Heart left ventricle (tissue), 16 donors: Measurements from ENCODE around the gene LRIT1. TPM values are rescaled to one million over a fixed set of nuclear protein-coding genes. Genes with fewer than 3 reads are reported as not detected.
"Not testable (repeated sequence)": the region's sequence is repeated elsewhere in the genome, so short reads cannot be mapped to it uniquely, and the experiment has no call there.

Experiments used
- ATAC-seq, 4 donors: fragments of 200-7000 bp; cut with Tn5 transposase; one replicate each; pipeline ENCODE4 v1.9.1; 2020 to 2022; ENCODE audit warnings: moderate library complexity in 4 of 4, mild to moderate bottlenecking in 3 of 4, moderate number of reproducible peaks in 1 of 4
- DNase-seq, 5 donors: peaks; one replicate each; pipeline ENCODE4 v3.0.0-alpha.2; 2020
- H3K27ac ChIP-seq, 12 donors: fragments of 200-600 bp; sonication (generic) in 4 of 12; one replicate each; pipeline versions ENCODE4 v1.5.0 to v1.8.0; 2016 to 2022; ENCODE audit warnings: mild to moderate bottlenecking in 2 of 12
- H3K27me3 ChIP-seq, 9 donors: fragments of 200-600 bp; sonication (generic) in 2 of 9; one replicate each; pipeline versions ENCODE4 v1.5.1 to v1.8.0; 2016 to 2022; ENCODE audit warnings: mild to moderate bottlenecking in 3 of 9
- H3K36me3 ChIP-seq, 9 donors: fragments of 200-600 bp; sonication (generic) in 2 of 9; one replicate each; pipeline versions ENCODE4 v1.5.0 to v1.8.0; 2018 to 2022; ENCODE audit warnings: mild to moderate bottlenecking in 2 of 9
- H3K4me1 ChIP-seq, 12 donors: fragments of 200-600 bp; sonication (generic) in 4 of 12; one replicate each; pipeline versions ENCODE4 v1.5.0 to v1.8.0; 2016 to 2022; ENCODE audit warnings: mild to moderate bottlenecking in 3 of 12
- H3K4me3 ChIP-seq, 12 donors: fragments of 200-600 bp; sonication (generic) in 4 of 12; one replicate each; pipeline versions ENCODE4 v1.5.0 to v1.8.0; 2017 to 2022; ENCODE audit warnings: mild to moderate bottlenecking in 9 of 12, moderate library complexity in 4 of 12
- H3K9me3 ChIP-seq, 12 donors: fragments of 200-600 bp; sonication (generic) in 4 of 12; one replicate each; pipeline versions ENCODE4 v1.5.0 to v1.8.0; 2016 to 2022; ENCODE audit warnings: mild to moderate bottlenecking in 1 of 12
- CTCF ChIP-seq, 12 donors: fragments of 200-600 bp; sonication (generic) in 4 of 12; IDR thresholded peaks; one replicate each; pipeline versions ENCODE4 v1.5.0 to v1.8.0; 2018 to 2022; ENCODE audit warnings: antibody characterized with exemption in 12 of 12, mild to moderate bottlenecking in 5 of 12
- POLR2A ChIP-seq, 2 donors: fragments of 450-650 bp; IDR thresholded peaks; one replicate each; pipeline ENCODE4 v1.6.1; 2017; ENCODE audit warnings: antibody characterized with exemption in 2 of 2, mild to moderate bottlenecking in 2 of 2, moderate library complexity in 2 of 2
- WGBS, 4 donors: extraction: QIAGEN DNeasy Blood & Tissue Kit in 2 of 4; methylation state at CpG; one replicate each; pipeline versions ENCODE4 v1.1.5 to v1.1.7; 2013 to 2018; 5-methylcytosine and 5-hydroxymethylcytosine counted together
- intact Hi-C, 10 donors: fragments of 100-400 bp; cut with DNase I; formaldehyde crosslinking; loops; one replicate each; pipeline versions ENCODE4 v1.11.1 to v1.14.2; 2022
- polyA plus RNA-seq, 2 donors: library from polyadenylated mRNA; stranded (reverse); fragments of 200-250 nt; gene quantifications; one replicate each; pipeline ENCODE4 v1.2.3, GENCODE V29; 2013
- total RNA-seq, 9 donors: library from RNA; depleted of rRNA in 2 of 9; stranded (reverse); fragments of >200 nt in 2 of 9; fragmentation: NEBNext Ultra II Directional in 3 of 9; extraction: Animal tissue kit (Norgen Biotek cat#: 25700) in 3 of 9; gene quantifications; one replicate each; pipeline versions ENCODE4 v1.1.0 to v1.2.4, GENCODE V29; 2016 to 2023
- donor health status: ischemic (EF 13 %, LVEDD 7.1; RV severe dilation, severe dysfunction).
- donor health status: healthy with polysubstance abuse.
- donor health status: DM: no; HTN: yes; CAD: no.
- donor health status: DM: no; HTN: no; CAD: no.
- donor health status: ischemic (EF 25% LVEDD 6.9; RV normal size, moderate dysfunction).
- donor health status: ischemic (EF 25% LVEDD 5.7; RV mildly dilated, moderate dysfunction).
- donor health status: healthy.
- donor health status: DM: yes; HTN: yes; CAD: no.
- donor health status: ischemic (EF 35%, LVEDD 5.7; RV mildly dilated, moderate dysfunction).
- donor health status: nonischemic (EF 11% LVEDD 7.7; RV severe dilation, severe dysfunction).
- donor health status: DM: yes; HTN: yes; CAD: no.
- donor health status: PGD.
- donor health status: ischemic (EF 29% LVEDD 5.4; RV normal size, mild dysfunction).
- donor health status: nonischemic (EF 23%, LVEDD 6.1; RV moderate dilation, normal function).

The LRIT1 gene
- total and polyA plus RNA-seq, 11 donors = not detected

GRCh38 chr10:84288151-84288550, 46.8 kb upstream of the LRIT1 start:
- H3K4me1 ChIP-seq = no peaks in the 10 kb centered on the region
- no peak for DNase-seq
- H3K4me3 ChIP-seq = no peak overlapping the region
- no peaks in the 10 kb centered on the region for H3K27me3 ChIP-seq
- H3K27ac ChIP-seq = no peak overlapping the region
- H3K36me3 ChIP-seq = no peaks in the 10 kb centered on the region
- 80 to 96% (median 85%) methylated on average over 1 of the region's 1 CpG for WGBS, 4 donors
- intact Hi-C loops = no loop called here
- TF ChIP-seq CTCF (IDR thresholded peaks at IDR 0.05) (no peak), POLR2A (IDR thresholded peaks at IDR 0.05) (no peak)
- no peak for ATAC-seq
- H3K9me3 ChIP-seq = no peaks in the 10 kb centered on the region

- Histone ChIP-seq H3K27me3 (no peaks in the 10 kb centered on the region), H3K36me3 (no peaks in the 10 kb centered on the region), H3K4me3 (no peak overlapping the region), H3K9me3 (no peaks in the 10 kb centered on the region), H3K27ac (no peak overlapping the region), H3K4me1 (no peaks in the 10 kb centered on the region)
- intact Hi-C loops = no loop called here
- no peak for ATAC-seq
- TF ChIP-seq CTCF (IDR thresholded peaks at IDR 0.05) = no peak
- TF ChIP-seq POLR2A (IDR thresholded peaks at IDR 0.05) = no peak
- no peak for DNase-seq
Observed at GRCh38 chr10:84286695-84287094, 45.3 kb upstream of the LRIT1 start.

- ATAC-seq, intact Hi-C loops, DNase-seq, H3K27ac ChIP-seq, H3K4me3 ChIP-seq, H3K4me1 ChIP-seq, H3K36me3 ChIP-seq, H3K9me3 ChIP-seq: not testable (repeated sequence)
- 71 to 84% (median 73%) methylated on average over 26 to 31 of the region's 31 CpGs for WGBS, 4 donors
- peaks cover 0 to 33% (median under 1%) of the 10 kb centered on the region in 9 donors for H3K27me3 ChIP-seq
Observed at GRCh38 chr10:84279876-84280475, 38.6 kb upstream of the LRIT1 start.

GRCh38 chr10:84270708-84271107, 29.4 kb upstream of the LRIT1 start:
- DNase-seq (no peak), ATAC-seq (no peak)
- Histone ChIP-seq H3K36me3 (no peaks in the 10 kb centered on the region), H3K4me3 (no peak overlapping the region), H3K27me3 (peaks cover 0 to 27% (median 0%) of the 10 kb centered on the region in 9 donors), H3K9me3 (no peaks in the 10 kb centered on the region), H3K27ac (no peak overlapping the region), H3K4me1 (no peaks in the 10 kb centered on the region)
- 49 to 63% (median 56%) methylated on average over 1 of the region's 1 CpG for WGBS, 4 donors
- intact Hi-C loops = no loop called here
- TF ChIP-seq POLR2A (IDR thresholded peaks at IDR 0.05) (no peak), CTCF (IDR thresholded peaks at IDR 0.05) (no peak)

- Histone ChIP-seq H3K27ac (no peak overlapping the region), H3K36me3 (no peaks in the 10 kb centered on the region), H3K27me3 (peaks cover 0 to 19% (median 0%) of the 10 kb centered on the region in 9 donors), H3K4me3 (no peak overlapping the region), H3K9me3 (no peaks in the 10 kb centered on the region), H3K4me1 (peaks cover 0 to 3% (median under 1%) of the 10 kb centered on the region in 12 donors)
- DNase-seq = no peak
- TF ChIP-seq CTCF (IDR thresholded peaks at IDR 0.05) = no peak
- no peak for TF ChIP-seq POLR2A (IDR thresholded peaks at IDR 0.05)
- no peak for ATAC-seq
- intact Hi-C loops = loop anchor here in 5 of 10 donors (5.0 to 10.0 kb wide), 4 partner anchors 63 to 108 kb away; no protein-coding TSS in a partner anchor
- WGBS, 4 donors = 65 to 86% (median 74%) methylated on average over 2 of the region's 2 CpGs
Observed at GRCh38 chr10:84269773-84270172, 28.4 kb upstream of the LRIT1 start.
